Chondrocyte (in vitro differentiated cells): ENCODE results near the gene PRKCA. TPM values are rescaled to one million over a fixed set of nuclear protein-coding genes. Genes with fewer than 3 reads are reported as not detected.
"Not testable (repeated sequence)": the region's sequence is repeated elsewhere in the genome, so short reads cannot be mapped to it uniquely, and the experiment has no call there.

Experiments
- DNase-seq: peaks from one replicate; pipeline ENCODE4 v3.0.0; 2021; ENCODE audit warnings: mixed read lengths, low spot score
- H3K27ac Mint-ChIP-seq: one replicate; pipeline ENCODE4 v1.8.0; 2021; ENCODE audit warnings: mild to moderate bottlenecking, moderate library complexity, mixed read lengths; ENCODE audit not compliant: unreplicated experiment
- H3K27me3 Mint-ChIP-seq: 2 replicates; pipeline ENCODE4 v1.8.0; 2021; ENCODE audit warnings: low read depth, mixed read lengths
- H3K36me3 Mint-ChIP-seq: 2 replicates; pipeline ENCODE4 v1.8.0; 2021; ENCODE audit warnings: low read depth, mixed read lengths
- H3K4me1 Mint-ChIP-seq: 2 replicates; pipeline ENCODE4 v1.8.0; 2021; ENCODE audit warnings: low read depth, mild to moderate bottlenecking, mixed read lengths
- H3K4me3 Mint-ChIP-seq: one replicate; pipeline ENCODE4 v1.8.0; 2021; ENCODE audit warnings: mild to moderate bottlenecking, moderate library complexity, mixed read lengths; ENCODE audit not compliant: unreplicated experiment
- H3K9me3 Mint-ChIP-seq: 2 replicates; pipeline ENCODE4 v1.8.0; 2021; ENCODE audit warnings: low read depth, mixed read lengths
- total RNA-seq: library from RNA; stranded (reverse); gene quantifications from 3 replicates; pipeline ENCODE4 v1.2.1, GENCODE V29; 2021
- TF ChIP-seq, protein P1 (sequence below): fragments of 200-600 bp; sonication (generic); IDR thresholded peaks from 2 replicates; pipeline ENCODE4 v1.5.0; 2021; ENCODE audit warnings: antibody characterized with exemption, mild to moderate bottlenecking, moderate library complexity

The PRKCA gene
- total RNA-seq, 1 donor from 2014 or later: 51.5 TPM

DNA sequence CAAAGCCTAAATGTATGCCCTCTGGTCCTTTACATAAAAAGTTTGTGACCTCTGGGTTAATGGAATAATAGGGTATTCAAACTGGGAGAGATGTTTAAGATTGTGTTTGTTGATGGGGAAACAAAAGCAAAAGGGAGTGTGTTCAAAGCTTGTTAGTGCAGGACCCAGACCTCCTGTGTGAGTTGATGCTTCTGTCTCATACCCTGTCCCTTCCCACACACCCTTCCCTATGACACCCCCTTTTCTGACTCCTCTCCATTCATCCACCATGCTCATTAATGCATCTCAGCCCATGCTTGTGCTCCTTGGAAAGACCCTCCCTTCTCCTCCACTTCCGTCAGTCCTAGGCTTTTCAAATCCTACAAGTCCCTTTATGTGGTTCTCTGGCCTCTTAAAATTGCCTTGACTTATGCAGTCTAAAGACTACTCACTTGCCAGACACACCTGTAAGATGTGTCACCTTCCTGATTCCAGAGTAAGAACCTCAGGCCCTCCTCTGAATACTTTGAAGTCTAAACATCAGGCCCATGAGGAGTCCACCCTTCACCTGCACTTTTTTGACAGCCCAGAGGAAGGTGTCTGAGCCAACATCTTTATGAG lies 404.5 kb downstream of the PRKCA start:
- peaks cover 5% of the 10 kb centered on the region for H3K36me3 Mint-ChIP-seq
- peaks cover 8% of the 10 kb centered on the region for H3K4me1 Mint-ChIP-seq
- no peak overlapping the region for H3K4me3 Mint-ChIP-seq
- no peak for DNase-seq
- H3K27me3 Mint-ChIP-seq: no peaks in the 10 kb centered on the region
- TF ChIP-seq, protein P1, sequence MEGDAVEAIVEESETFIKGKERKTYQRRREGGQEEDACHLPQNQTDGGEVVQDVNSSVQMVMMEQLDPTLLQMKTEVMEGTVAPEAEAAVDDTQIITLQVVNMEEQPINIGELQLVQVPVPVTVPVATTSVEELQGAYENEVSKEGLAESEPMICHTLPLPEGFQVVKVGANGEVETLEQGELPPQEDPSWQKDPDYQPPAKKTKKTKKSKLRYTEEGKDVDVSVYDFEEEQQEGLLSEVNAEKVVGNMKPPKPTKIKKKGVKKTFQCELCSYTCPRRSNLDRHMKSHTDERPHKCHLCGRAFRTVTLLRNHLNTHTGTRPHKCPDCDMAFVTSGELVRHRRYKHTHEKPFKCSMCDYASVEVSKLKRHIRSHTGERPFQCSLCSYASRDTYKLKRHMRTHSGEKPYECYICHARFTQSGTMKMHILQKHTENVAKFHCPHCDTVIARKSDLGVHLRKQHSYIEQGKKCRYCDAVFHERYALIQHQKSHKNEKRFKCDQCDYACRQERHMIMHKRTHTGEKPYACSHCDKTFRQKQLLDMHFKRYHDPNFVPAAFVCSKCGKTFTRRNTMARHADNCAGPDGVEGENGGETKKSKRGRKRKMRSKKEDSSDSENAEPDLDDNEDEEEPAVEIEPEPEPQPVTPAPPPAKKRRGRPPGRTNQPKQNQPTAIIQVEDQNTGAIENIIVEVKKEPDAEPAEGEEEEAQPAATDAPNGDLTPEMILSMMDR: no peak
- H3K9me3 Mint-ChIP-seq: no peaks in the 10 kb centered on the region
- H3K27ac Mint-ChIP-seq: no peak overlapping the region

DNA sequence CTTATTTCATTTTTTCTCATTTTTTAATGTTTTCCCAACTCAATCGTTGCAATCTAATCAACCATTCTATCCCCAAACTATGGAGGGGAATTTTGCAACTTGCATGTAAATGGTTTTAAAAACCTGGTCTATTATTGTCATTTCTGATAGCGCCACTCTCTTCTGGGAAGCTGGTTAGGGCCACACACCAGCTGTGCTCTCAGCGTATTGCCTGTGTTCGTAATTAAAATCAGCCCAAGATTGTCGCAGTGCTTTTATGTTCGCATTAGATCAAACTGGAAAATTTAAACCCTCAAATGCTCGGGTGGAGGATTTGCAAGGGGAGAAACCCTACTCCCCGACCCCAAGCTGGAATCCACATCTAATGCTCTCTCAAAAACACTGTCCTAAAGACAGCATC lies 409.0 kb downstream of the PRKCA start:
- H3K4me1 Mint-ChIP-seq: peaks cover 27% of the 10 kb centered on the region
- TF ChIP-seq, protein P1: no peak
- H3K36me3 Mint-ChIP-seq: peaks cover 5% of the 10 kb centered on the region
- no peak for DNase-seq
- H3K27me3 Mint-ChIP-seq: no peaks in the 10 kb centered on the region
- no peak overlapping the region for H3K4me3 Mint-ChIP-seq
- peak overlapping the region; percentile 3 for H3K27ac Mint-ChIP-seq
- no peaks in the 10 kb centered on the region for H3K9me3 Mint-ChIP-seq

DNA sequence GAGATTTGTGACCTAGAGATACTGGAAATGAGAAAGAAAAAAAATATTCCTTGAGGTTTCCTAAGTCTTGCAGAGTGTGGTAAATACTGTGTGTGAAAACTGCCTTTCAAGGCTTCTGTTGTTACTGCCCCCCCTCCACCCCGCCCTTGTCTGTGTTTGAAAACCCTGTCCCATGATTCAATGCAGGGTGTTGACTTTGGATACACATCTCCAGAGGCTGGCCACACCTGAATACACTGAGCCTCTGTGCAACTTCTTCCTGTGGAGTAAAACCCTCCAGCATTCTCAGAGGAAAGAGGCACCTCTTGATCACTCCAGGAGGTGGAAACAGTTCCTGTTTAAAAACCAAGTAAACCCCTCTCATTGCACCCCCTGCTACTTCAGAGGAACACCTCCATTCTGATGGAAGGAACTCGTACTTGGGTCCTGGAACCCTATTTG lies 409.5 kb downstream of the PRKCA start:
- Mint-ChIP-seq H3K9me3 (no peaks in the 10 kb centered on the region), H3K4me3 (no peak overlapping the region), H3K36me3 (peaks cover 5% of the 10 kb centered on the region), H3K4me1 (peaks cover 32% of the 10 kb centered on the region), H3K27me3 (no peaks in the 10 kb centered on the region), H3K27ac (peak overlapping the region; percentile 69)
- DNase-seq: no peak
- TF ChIP-seq, protein P1: no peak

DNA sequence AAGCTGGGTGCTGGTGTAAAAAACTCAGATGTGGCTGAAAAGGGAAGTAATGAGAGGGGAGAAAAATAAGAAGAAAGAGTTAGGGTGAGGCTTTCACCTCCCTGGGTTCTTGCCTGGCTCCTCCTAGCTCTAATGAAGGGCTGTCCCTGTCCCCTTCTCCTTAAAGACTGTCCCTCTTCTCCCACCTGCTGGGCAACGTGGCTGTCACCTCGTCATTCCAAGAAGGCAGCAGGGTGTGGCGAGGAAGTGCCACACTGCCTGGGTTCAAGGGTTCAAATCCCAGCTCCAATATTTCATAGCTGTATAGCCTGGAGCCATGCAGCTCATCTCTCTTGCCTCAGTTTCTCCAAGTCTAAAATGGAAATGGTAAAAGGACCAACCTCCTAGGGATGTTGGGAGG lies 410.0 kb downstream of the PRKCA start:
- H3K27me3 Mint-ChIP-seq: no peaks in the 10 kb centered on the region
- peaks cover 4% of the 10 kb centered on the region for H3K36me3 Mint-ChIP-seq
- TF ChIP-seq, protein P1: no peak
- no peak for DNase-seq
- H3K27ac Mint-ChIP-seq: no peak overlapping the region
- H3K9me3 Mint-ChIP-seq: no peaks in the 10 kb centered on the region
- H3K4me1 Mint-ChIP-seq: peaks cover 36% of the 10 kb centered on the region
- H3K4me3 Mint-ChIP-seq: no peak overlapping the region

DNA sequence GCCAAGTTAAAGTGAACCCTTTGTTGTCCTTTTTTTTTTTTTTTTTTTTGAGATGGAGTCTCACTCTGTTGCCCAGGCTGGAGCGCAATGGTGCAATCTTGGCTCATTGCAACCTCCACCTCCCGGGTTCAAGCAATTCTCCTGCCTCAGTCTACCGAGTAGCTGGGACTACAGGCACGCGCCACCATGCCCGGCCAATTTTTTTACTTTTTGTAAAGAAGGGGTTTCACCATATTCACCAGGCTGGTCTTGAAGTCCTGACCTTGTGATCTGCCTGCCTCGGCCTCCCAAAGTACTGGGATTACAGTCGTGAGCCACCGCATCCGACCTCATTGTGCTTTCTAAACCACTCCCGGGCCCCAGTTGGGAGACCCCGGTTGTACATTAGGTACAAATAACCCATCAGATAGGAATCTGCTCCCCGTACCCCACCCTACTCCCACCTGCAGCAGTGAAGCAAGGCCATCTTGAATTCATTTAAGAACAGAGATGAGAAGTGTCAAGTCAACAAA lies 410.7 kb downstream of the PRKCA start:
- not testable (repeated sequence) for H3K4me3 Mint-ChIP-seq, H3K27ac Mint-ChIP-seq, H3K27me3 Mint-ChIP-seq, DNase-seq, H3K9me3 Mint-ChIP-seq, H3K36me3 Mint-ChIP-seq
- H3K4me1 Mint-ChIP-seq: peaks cover 39% of the 10 kb centered on the region

DNA sequence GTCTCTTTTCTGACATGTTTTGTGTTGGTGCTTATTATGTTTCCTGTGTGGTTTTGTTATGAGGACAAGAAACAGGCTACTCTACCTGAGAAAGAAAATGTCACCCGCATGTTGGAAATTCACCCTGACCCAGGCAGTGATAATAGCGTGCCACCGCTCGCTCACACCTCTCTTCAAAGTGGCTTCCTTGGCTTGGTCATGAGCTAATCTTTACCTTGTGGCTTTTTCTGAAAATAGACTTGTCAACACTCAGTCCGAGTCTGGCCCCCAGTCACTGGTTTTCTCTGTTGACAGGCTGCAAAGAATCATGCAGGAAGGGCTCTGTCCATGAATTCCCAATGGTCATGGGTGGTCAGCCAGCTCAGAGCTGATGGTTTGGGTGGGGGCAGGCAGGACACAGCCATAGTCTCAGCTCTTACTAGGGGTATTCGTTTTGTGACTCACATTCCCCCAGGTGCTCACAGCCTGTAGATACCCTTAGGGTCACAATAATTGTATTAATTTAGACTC lies 411.2 kb downstream of the PRKCA start:
- Mint-ChIP-seq H3K36me3 (peaks cover 4% of the 10 kb centered on the region), H3K4me1 (peaks cover 39% of the 10 kb centered on the region), H3K27ac (no peak overlapping the region), H3K9me3 (no peaks in the 10 kb centered on the region), H3K4me3 (no peak overlapping the region), H3K27me3 (no peaks in the 10 kb centered on the region)
- TF ChIP-seq, protein P1: no peak
- DNase-seq: no peak
